Spleen (tissue), 11 donors: ENCODE measurements around the gene TRAIP. TPM values are rescaled to one million over a fixed set of nuclear protein-coding genes. Genes with fewer than 3 reads are reported as not detected.

Source experiments
- DNase-seq: peaks from one replicate; pipeline ENCODE4 v3.0.0-alpha.2; 2020
- H3K27ac ChIP-seq, 8 donors: fragments of 200-600 bp; sonication (generic) in 7 of 8; 1 replicate in 4 of 8; 2 replicates in 4 of 8; pipeline versions ENCODE4 v1.5.0 to v1.8.0; 2016 to 2021; ENCODE audit warnings: inconsistent platforms in 4 of 8, mild to moderate bottlenecking in 4 of 8, moderate library complexity in 1 of 8
- H3K27me3 ChIP-seq, 7 donors: fragments of 200-600 bp; sonication (generic) in 6 of 7; replicated peaks in 1 of 7; 1 replicate in 4 of 7; 2 replicates in 3 of 7; pipeline versions ENCODE4 v1.5.0 to v1.8.0; 2016 to 2021; ENCODE audit warnings: inconsistent platforms in 3 of 7, mild to moderate bottlenecking in 1 of 7
- H3K36me3 ChIP-seq, 6 donors: fragments of 200-600 bp; sonication (generic) in 5 of 6; 1 replicate in 4 of 6; 2 replicates in 2 of 6; pipeline versions ENCODE4 v1.5.0 to v1.8.0; 2016 to 2021; ENCODE audit warnings: inconsistent platforms in 2 of 6
- H3K4me1 ChIP-seq, 6 donors: fragments of 200-600 bp; sonication (generic) in 5 of 6; 1 replicate in 3 of 6; 2 replicates in 3 of 6; pipeline versions ENCODE4 v1.5.0 to v1.8.0; 2016 to 2021; ENCODE audit warnings: inconsistent platforms in 3 of 6
- H3K4me3 ChIP-seq, 8 donors: fragments of 200-600 bp; sonication (generic) in 7 of 8; 1 replicate in 4 of 8; 2 replicates in 4 of 8; pipeline versions ENCODE4 v1.5.0 to v1.8.0; 2016 to 2021; ENCODE audit warnings: inconsistent platforms in 4 of 8, mild to moderate bottlenecking in 4 of 8, moderate library complexity in 2 of 8
- H3K9me3 ChIP-seq, 8 donors: fragments of 200-600 bp; sonication (generic) in 7 of 8; 1 replicate in 4 of 8; 2 replicates in 4 of 8; pipeline versions ENCODE4 v1.5.0 to v1.8.0; 2016 to 2021; ENCODE audit warnings: inconsistent platforms in 4 of 8
- POLR2A ChIP-seq, 3 donors: fragments of 450-650 bp; IDR thresholded peaks; one replicate each; pipeline ENCODE4 v1.5.1; 2017; ENCODE audit warnings: antibody characterized with exemption in 3 of 3, mild to moderate bottlenecking in 1 of 3
- POLR2AphosphoS5 ChIP-seq, 3 donors: sonication (generic); formaldehyde crosslinking; IDR thresholded peaks; one replicate each; pipeline ENCODE4 v1.5.1; 2017; ENCODE audit warnings: antibody characterized with exemption in 3 of 3
- WGBS, 5 donors: extraction: QIAGEN DNeasy Blood & Tissue Kit in 3 of 5; methylation state at CpG; one replicate each; pipeline versions ENCODE4 v1.1.5 to v1.1.7; 2013 to 2018; 5-methylcytosine and 5-hydroxymethylcytosine counted together
- intact Hi-C: fragments of 100-400 bp; cut with DNase I; formaldehyde crosslinking; loops from one replicate; pipeline ENCODE4 v1.15.0; 2023; ENCODE audit warnings: low total_unique reads
- polyA plus RNA-seq, 3 donors: library from polyadenylated mRNA; stranded (reverse); fragments of 200-250 nt; gene quantifications; one replicate each; pipeline ENCODE4 v1.2.1, GENCODE V29; 2013
- total RNA-seq, 7 donors: library from RNA; depleted of rRNA in 3 of 7; stranded (reverse); fragments of >200 nt in 3 of 7; fragmentation: NEBNext Ultra II Directional in 4 of 7; extraction: Animal tissue kit (Norgen Biotek cat#: 25700) in 4 of 7; gene quantifications; one replicate each; pipeline versions ENCODE4 v1.1.0 to v1.2.1, GENCODE V29; 2016 to 2021
- TF ChIP-seq, protein P1 (sequence below), 11 experiments: fragments of 200-600 bp in 7 of 11; fragments of 450-650 bp in 4 of 11; sonication (generic) in 4 of 11; IDR thresholded peaks in 8 of 11; conservative IDR thresholded peaks in 3 of 11; 1 replicate in 7 of 11; 2 replicates in 4 of 11; pipeline versions ENCODE4 v1.4.0 to v1.8.0; 2016 to 2021; ENCODE audit warnings: antibody characterized with exemption in 11 of 11, inconsistent platforms in 4 of 11, mild to moderate bottlenecking in 1 of 11
- donor health status: healthy with polysubstance abuse.
- donor health status: DM: no; HTN: no; CAD: no; lungs with moderate emphysema.
- donor health status: DM: no; HTN: no; CAD: no.
- donor health status: Bipolar disorder and iron deficiency.
- donor health status: healthy.
- donor health status: DM: no; HTN: no; CAD: no.
- donor health status: DM: yes; HTN: yes; CAD: no.

Gene TRAIP
- total and polyA plus RNA-seq, 10 donors: 2.1 to 4.3 (median 3.3) TPM

DNA sequence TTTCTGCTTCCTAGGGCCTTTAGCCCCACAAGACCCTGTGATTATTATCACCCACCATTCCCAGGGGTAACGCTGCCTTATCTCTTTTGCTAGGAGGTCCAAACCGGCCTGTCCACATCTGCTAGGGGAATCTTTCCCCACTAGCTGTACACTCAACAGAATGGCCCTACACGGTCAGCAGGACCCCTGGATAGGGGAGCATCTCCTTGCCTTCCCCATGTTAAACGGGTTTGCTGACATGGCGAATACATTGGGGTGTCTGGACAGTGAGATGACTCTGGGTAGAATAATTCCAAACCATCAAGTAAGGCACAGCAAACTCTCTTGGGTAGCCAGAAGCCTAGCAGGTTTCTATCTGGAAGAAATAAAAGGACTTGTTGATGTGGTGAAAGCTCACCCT, 702 bp downstream of the TRAIP start:
- H3K36me3 ChIP-seq: no peaks in the 10 kb centered on the region
- H3K9me3 ChIP-seq: no peaks in the 10 kb centered on the region
- H3K27ac ChIP-seq: peak overlapping the region in 1 of 8 donors; percentile 84
- no peaks in the 10 kb centered on the region for H3K27me3 ChIP-seq
- H3K4me3 ChIP-seq: peak overlapping the region in 7 of 8 donors; percentile 51 to 85 (median 62)
- no peak for DNase-seq
- no peak for TF ChIP-seq POLR2AphosphoS5 (IDR thresholded peaks at IDR 0.05)
- TF ChIP-seq, protein P1, sequence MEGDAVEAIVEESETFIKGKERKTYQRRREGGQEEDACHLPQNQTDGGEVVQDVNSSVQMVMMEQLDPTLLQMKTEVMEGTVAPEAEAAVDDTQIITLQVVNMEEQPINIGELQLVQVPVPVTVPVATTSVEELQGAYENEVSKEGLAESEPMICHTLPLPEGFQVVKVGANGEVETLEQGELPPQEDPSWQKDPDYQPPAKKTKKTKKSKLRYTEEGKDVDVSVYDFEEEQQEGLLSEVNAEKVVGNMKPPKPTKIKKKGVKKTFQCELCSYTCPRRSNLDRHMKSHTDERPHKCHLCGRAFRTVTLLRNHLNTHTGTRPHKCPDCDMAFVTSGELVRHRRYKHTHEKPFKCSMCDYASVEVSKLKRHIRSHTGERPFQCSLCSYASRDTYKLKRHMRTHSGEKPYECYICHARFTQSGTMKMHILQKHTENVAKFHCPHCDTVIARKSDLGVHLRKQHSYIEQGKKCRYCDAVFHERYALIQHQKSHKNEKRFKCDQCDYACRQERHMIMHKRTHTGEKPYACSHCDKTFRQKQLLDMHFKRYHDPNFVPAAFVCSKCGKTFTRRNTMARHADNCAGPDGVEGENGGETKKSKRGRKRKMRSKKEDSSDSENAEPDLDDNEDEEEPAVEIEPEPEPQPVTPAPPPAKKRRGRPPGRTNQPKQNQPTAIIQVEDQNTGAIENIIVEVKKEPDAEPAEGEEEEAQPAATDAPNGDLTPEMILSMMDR (IDR thresholded peaks at IDR 0.05 in 8 of 11, conservative IDR thresholded peaks at IDR 0.05 in 3 of 11): no peak
- no peak for TF ChIP-seq POLR2A (IDR thresholded peaks at IDR 0.05)
- H3K4me1 ChIP-seq: peaks cover 0 to 23% (median 15%) of the 10 kb centered on the region in 6 donors
- intact Hi-C loops: no loop called here
- WGBS, 5 donors: 63 to 74% (median 69%) methylated on average over 5 of the region's 5 CpGs

DNA sequence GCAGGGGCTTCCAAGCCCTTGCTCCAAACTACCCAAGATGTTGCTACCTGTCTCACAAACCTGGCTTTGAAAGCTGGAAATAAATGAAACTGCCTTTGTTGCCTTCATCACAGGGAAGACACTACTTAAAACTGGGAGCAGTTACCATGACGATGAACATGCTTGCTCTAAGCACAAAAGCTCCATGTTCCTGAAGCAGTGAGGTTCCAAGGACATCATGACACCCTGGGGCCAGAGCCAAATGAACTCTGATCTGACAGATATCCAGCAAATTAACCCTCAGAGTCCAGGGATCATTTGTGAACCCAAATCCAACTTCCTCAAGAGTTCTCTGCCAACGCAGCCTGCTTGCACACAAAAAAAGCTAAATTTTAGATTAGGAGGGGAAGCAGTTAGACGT, 10.7 kb downstream of the TRAIP start:
- Histone ChIP-seq H3K36me3 (peaks cover 0 to 57% (median 0%) of the 10 kb centered on the region in 6 donors), H3K4me1 (no peaks in the 10 kb centered on the region), H3K27ac (no peak overlapping the region), H3K4me3 (no peak overlapping the region), H3K9me3 (no peaks in the 10 kb centered on the region), H3K27me3 (no peaks in the 10 kb centered on the region)
- DNase-seq: no peak
- intact Hi-C loops: no loop called here
- WGBS, 5 donors: 76 to 91% (median 88%) methylated on average over 3 of the region's 3 CpGs
- no peak for TF ChIP-seq POLR2AphosphoS5 (IDR thresholded peaks at IDR 0.05)
- TF ChIP-seq, protein P1 (IDR thresholded peaks at IDR 0.05 in 8 of 11, conservative IDR thresholded peaks at IDR 0.05 in 3 of 11): no peak
- TF ChIP-seq POLR2A (IDR thresholded peaks at IDR 0.05): no peak

DNA sequence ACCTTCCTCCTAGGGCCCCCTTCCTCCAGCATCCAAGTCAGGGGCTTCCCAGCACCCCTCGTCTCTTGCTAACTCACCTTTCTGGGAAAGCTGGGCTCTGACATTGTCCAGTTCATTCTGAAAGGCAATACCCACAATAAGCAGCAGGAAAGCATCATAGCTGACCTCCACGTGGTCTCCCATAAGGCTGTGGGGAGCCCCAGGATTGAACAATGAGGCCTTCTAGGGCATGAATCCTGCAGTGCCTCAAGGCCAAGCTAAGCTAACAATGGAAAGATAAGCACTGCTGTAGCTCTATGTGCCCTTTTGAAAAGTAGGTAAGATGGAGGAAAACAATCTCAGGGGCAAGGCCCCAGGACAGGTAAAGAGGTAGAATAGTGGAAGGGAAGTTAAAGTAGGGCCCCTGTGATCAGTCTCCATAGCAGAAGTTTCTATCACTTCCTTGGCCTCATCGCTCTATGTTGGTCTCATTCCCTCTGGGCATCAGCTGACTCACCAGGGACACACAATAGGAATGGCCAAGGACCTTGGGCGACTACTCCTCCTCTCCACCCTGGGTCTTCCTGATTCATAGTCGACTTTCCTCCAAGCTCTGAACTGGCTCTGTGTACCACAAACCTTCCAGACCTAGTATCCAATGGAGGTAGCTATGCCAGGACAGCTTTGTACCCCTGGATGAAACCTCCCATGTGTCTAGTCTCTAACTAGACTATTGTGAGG, 11.7 kb downstream of the TRAIP start:
- TF ChIP-seq, protein P1 (IDR thresholded peaks at IDR 0.05 in 8 of 11, conservative IDR thresholded peaks at IDR 0.05 in 3 of 11): no peak
- no peak for TF ChIP-seq POLR2A (IDR thresholded peaks at IDR 0.05)
- no peak for TF ChIP-seq POLR2AphosphoS5 (IDR thresholded peaks at IDR 0.05)
- Histone ChIP-seq H3K27me3 (no peaks in the 10 kb centered on the region), H3K4me1 (peaks cover 0 to under 1% (median 0%) of the 10 kb centered on the region in 6 donors), H3K36me3 (peaks cover 0 to 57% (median 0%) of the 10 kb centered on the region in 6 donors), H3K9me3 (no peaks in the 10 kb centered on the region), H3K4me3 (no peak overlapping the region), H3K27ac (no peak overlapping the region)
- DNase-seq: no peak
- WGBS, 5 donors: 70 to 87% (median 80%) methylated on average over 5 of the region's 5 CpGs
- intact Hi-C loops: loop anchor here (5.0 kb wide), 1 partner anchor 142 kb away; no protein-coding TSS in a partner anchor

DNA sequence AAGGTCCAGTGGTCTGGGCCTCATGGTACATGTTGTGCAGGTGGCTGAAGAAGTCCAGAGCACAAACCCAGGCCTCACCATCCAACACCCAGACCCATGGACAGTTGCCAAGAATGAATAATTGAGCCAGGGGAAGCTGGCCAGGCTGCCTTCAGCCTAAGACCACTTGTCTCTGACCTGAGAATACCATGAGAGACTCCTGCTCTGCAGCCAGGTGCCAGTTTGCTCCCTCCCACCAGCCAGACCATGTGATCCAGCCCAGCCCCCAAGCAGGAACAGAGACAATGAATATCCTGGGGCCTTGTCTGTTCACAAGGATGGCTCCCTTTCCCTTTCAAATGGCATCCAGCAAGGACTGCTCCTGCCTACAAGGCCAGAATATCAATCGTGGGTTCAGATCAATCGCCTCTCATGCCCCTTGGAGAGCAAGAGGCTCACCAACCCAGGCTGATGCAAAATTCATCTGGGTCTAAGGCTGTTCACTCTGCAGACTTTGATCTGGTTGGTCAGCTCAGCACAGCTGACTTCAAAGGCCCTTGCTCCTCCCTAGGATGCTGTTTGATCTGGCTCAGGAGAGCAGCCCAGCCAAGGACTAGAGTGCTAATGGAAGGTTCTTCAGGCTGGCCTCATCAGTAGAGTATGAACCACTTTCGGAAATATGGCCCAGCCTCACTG, 13.4 kb downstream of the TRAIP start:
- Histone ChIP-seq H3K36me3 (peaks cover 0 to 57% (median 0%) of the 10 kb centered on the region in 6 donors), H3K4me1 (peaks cover 0 to 9% (median 7%) of the 10 kb centered on the region in 6 donors), H3K9me3 (no peaks in the 10 kb centered on the region), H3K27me3 (no peaks in the 10 kb centered on the region), H3K27ac (no peak overlapping the region), H3K4me3 (no peak overlapping the region)
- TF ChIP-seq POLR2A (IDR thresholded peaks at IDR 0.05): no peak
- TF ChIP-seq, protein P1 (IDR thresholded peaks at IDR 0.05 in 8 of 11, conservative IDR thresholded peaks at IDR 0.05 in 3 of 11): no peak
- no peak for TF ChIP-seq POLR2AphosphoS5 (IDR thresholded peaks at IDR 0.05)
- WGBS, 5 donors: 88 to 96% (median 95%) methylated on average over 3 of the region's 3 CpGs
- no peak for DNase-seq
- intact Hi-C loops: loop anchor here (5.0 kb wide), 1 partner anchor 141 kb away; no protein-coding TSS in a partner anchor
